Thyroid gland (tissue), 4 donors: ENCODE data around the gene GYG1.

Experiments used
- CTCF ChIP-seq, 6 experiments: fragments of 200-600 bp in 3 of 6; fragments of 450-650 bp in 3 of 6; sonication (generic) in 3 of 6; IDR thresholded peaks; one replicate each; pipeline ENCODE4 v1.5.1; 2016 to 2019; ENCODE audit warnings: antibody characterized with exemption in 6 of 6, mild to moderate bottlenecking in 2 of 6, inconsistent platforms in 1 of 6, moderate library complexity in 1 of 6
- POLR2A ChIP-seq, 2 donors: fragments of 450-650 bp; IDR thresholded peaks; one replicate each; pipeline ENCODE4 v1.6.1; 2017; ENCODE audit warnings: antibody characterized with exemption in 2 of 2, mild to moderate bottlenecking in 2 of 2, moderate library complexity in 1 of 2

GRCh38 chr3:149020839-149021252 lies 29.5 kb downstream of the GYG1 start:
- TF ChIP-seq CTCF (IDR thresholded peaks at IDR 0.05) (no peak), POLR2A (IDR thresholded peaks at IDR 0.05) (no peak)
